ENCODE data around the gene DDX51.

- TF ChIP-seq EZH2 (IDR thresholded peaks at IDR 0.05; ENCODE audit: insufficient read depth, poor library complexity, severe bottlenecking) (no peak), EZH2phosphoT487 (IDR thresholded peaks at IDR 0.05; ENCODE audit: insufficient read depth, low read depth) (no peak)
Observed at GRCh38 chr12:132191715-132192553, 47.8 kb upstream of the DDX51 start.
